ENCODE results near the gene SORT1.

- TF ChIP-seq, protein P1, sequence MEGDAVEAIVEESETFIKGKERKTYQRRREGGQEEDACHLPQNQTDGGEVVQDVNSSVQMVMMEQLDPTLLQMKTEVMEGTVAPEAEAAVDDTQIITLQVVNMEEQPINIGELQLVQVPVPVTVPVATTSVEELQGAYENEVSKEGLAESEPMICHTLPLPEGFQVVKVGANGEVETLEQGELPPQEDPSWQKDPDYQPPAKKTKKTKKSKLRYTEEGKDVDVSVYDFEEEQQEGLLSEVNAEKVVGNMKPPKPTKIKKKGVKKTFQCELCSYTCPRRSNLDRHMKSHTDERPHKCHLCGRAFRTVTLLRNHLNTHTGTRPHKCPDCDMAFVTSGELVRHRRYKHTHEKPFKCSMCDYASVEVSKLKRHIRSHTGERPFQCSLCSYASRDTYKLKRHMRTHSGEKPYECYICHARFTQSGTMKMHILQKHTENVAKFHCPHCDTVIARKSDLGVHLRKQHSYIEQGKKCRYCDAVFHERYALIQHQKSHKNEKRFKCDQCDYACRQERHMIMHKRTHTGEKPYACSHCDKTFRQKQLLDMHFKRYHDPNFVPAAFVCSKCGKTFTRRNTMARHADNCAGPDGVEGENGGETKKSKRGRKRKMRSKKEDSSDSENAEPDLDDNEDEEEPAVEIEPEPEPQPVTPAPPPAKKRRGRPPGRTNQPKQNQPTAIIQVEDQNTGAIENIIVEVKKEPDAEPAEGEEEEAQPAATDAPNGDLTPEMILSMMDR (conservative IDR thresholded peaks at IDR 0.05 in 1 of 2, IDR thresholded peaks at IDR 0.05 in 1 of 2; ENCODE audit: extremely low read depth in 1 of 2, insufficient read depth in 1 of 2, low read depth in 1 of 2, low read length in 2 of 2) = no peak
- TF ChIP-seq EZH2 (IDR thresholded peaks at IDR 0.05; ENCODE audit: borderline replicate concordance, low read length) = no peak
Measured at GRCh38 chr1:109426281-109427170, 28.8 kb upstream of the SORT1 start, which contains the start of gene PSMA5.
